Osteoblast (primary cell): Measurements from ENCODE around the gene EDEM1. TPM values are rescaled to one million over a fixed set of nuclear protein-coding genes. Genes with fewer than 3 reads are reported as not detected.

Experiments
- DNase-seq: peaks from one replicate; pipeline ENCODE4 v3.0.0; 2011; ENCODE audit warnings: low spot score, mixed read lengths; ENCODE audit not compliant: insufficient read length; ENCODE audit errors: missing footprints
- H2AFZ ChIP-seq: 2 replicates; pipeline ENCODE4 v1.6.0; 2011; ENCODE audit warnings: mild to moderate bottlenecking, low read length
- H3K27ac ChIP-seq: 2 replicates; pipeline ENCODE4 v1.5.1; 2011; ENCODE audit warnings: mild to moderate bottlenecking, low read depth, low read length, moderate library complexity
- H3K27me3 ChIP-seq: 2 replicates; pipeline ENCODE4 v1.6.0; 2012; ENCODE audit warnings: mild to moderate bottlenecking, control low read depth, inconsistent platforms, low read length, moderate library complexity; ENCODE audit not compliant: insufficient read depth
- H3K36me3 ChIP-seq: 2 replicates; pipeline ENCODE4 v1.5.1; 2011; ENCODE audit warnings: mild to moderate bottlenecking, low read length, control low read depth, moderate library complexity; ENCODE audit not compliant: insufficient read depth
- H3K4me1 ChIP-seq: 2 replicates; pipeline ENCODE4 v1.5.1; 2011; ENCODE audit warnings: mild to moderate bottlenecking, low read length, control low read depth, moderate library complexity; ENCODE audit not compliant: insufficient read depth
- H3K4me2 ChIP-seq: 2 replicates; pipeline ENCODE4 v1.6.0; 2011; ENCODE audit warnings: mild to moderate bottlenecking, low read length; ENCODE audit not compliant: insufficient read depth
- H3K4me3 ChIP-seq: fragments of 200-600 bp; sonication (generic); 3 replicates; pipeline ENCODE4 v1.5.1; 2012; ENCODE audit warnings: mild to moderate bottlenecking, low read length, inconsistent platforms; ENCODE audit not compliant: insufficient read depth
- H3K79me2 ChIP-seq: 2 replicates; pipeline ENCODE4 v1.6.0; 2012; ENCODE audit warnings: mild to moderate bottlenecking, low read length, control low read depth, inconsistent platforms; ENCODE audit not compliant: insufficient read depth
- H3K9me3 ChIP-seq: 2 replicates; pipeline ENCODE4 v1.5.1; 2011; ENCODE audit warnings: low read depth, low read length, control low read depth
- H4K20me1 ChIP-seq: 2 replicates; pipeline ENCODE4 v1.6.0; 2012; ENCODE audit warnings: mild to moderate bottlenecking, low read length, control low read depth; ENCODE audit not compliant: insufficient read depth
- total RNA-seq: library from RNA; depleted of rRNA; stranded (reverse); fragments of >200 nt; gene quantifications from 2 replicates; pipeline ENCODE4 v1.2.3, GENCODE V29; 2012
- TF ChIP-seq, protein P1 (sequence below): IDR thresholded peaks from 2 replicates; pipeline ENCODE4 v1.5.1; 2011; ENCODE audit warnings: mild to moderate bottlenecking, low read depth, low read length, moderate library complexity; ENCODE audit errors: extremely low read depth

The EDEM1 gene
- total RNA-seq, 1 donor, result 38.7 TPM

DNA sequence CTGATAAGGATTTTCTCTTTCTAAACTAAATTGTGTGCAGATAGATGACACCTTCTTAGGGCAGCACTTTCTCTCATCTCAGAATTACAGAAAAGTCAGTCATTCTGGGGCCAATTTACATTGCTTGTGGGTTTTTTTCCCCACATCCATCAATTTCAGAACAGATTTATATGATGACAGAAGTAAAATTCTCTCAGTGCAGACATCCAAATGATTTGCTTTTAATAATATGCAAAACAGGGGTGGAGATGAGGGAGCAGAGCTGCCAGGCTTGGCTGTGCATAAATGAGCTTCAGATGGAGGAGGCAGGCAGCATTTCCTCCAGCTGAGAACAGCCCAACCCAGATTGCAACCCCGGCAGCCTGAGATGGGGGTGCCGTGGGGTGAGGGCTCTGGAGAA, 44.0 kb downstream of the EDEM1 start:
- TF ChIP-seq, protein P1, sequence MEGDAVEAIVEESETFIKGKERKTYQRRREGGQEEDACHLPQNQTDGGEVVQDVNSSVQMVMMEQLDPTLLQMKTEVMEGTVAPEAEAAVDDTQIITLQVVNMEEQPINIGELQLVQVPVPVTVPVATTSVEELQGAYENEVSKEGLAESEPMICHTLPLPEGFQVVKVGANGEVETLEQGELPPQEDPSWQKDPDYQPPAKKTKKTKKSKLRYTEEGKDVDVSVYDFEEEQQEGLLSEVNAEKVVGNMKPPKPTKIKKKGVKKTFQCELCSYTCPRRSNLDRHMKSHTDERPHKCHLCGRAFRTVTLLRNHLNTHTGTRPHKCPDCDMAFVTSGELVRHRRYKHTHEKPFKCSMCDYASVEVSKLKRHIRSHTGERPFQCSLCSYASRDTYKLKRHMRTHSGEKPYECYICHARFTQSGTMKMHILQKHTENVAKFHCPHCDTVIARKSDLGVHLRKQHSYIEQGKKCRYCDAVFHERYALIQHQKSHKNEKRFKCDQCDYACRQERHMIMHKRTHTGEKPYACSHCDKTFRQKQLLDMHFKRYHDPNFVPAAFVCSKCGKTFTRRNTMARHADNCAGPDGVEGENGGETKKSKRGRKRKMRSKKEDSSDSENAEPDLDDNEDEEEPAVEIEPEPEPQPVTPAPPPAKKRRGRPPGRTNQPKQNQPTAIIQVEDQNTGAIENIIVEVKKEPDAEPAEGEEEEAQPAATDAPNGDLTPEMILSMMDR, result no peak
- Histone ChIP-seq H3K27me3 (peaks cover 19% of the 10 kb centered on the region), H3K9me3 (no peaks in the 10 kb centered on the region), H3K4me2 (no peak overlapping the region), H3K36me3 (no peaks in the 10 kb centered on the region), H3K4me3 (no peak overlapping the region), H4K20me1 (no peaks in the 10 kb centered on the region), H2AFZ (no peak overlapping the region), H3K4me1 (no peaks in the 10 kb centered on the region), H3K79me2 (no peaks in the 10 kb centered on the region), H3K27ac (no peak overlapping the region)
- no peak for DNase-seq

DNA sequence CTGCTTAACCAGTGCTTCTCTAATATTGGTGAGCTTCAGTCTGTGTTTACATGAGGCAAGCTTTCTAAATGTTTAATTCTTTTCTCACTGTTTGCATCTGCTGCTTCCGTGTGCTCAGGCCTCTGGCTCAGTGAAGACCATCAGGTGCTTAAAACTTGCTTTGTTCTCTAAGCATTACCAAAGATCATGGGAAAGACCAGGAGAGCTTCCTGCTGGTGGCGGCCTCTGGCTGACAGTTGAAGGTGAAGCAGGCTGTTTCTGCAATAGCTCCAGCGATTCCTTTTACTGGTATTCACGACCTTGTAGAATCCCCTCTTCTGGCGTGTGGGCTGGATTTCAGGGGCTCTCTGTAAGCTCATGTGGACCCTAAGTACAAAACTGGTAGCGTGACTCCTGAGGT, 45.1 kb downstream of the EDEM1 start:
- DNase-seq, result no peak
- H4K20me1 ChIP-seq, result no peaks in the 10 kb centered on the region
- no peaks in the 10 kb centered on the region for H3K9me3 ChIP-seq
- no peaks in the 10 kb centered on the region for H3K36me3 ChIP-seq
- no peak overlapping the region for H3K4me3 ChIP-seq
- no peak overlapping the region for H3K27ac ChIP-seq
- H3K27me3 ChIP-seq, result peaks cover 19% of the 10 kb centered on the region
- H3K4me1 ChIP-seq, result no peaks in the 10 kb centered on the region
- TF ChIP-seq, protein P1, result peak; percentile 6
- no peak overlapping the region for H2AFZ ChIP-seq
- no peak overlapping the region for H3K4me2 ChIP-seq
- no peaks in the 10 kb centered on the region for H3K79me2 ChIP-seq

DNA sequence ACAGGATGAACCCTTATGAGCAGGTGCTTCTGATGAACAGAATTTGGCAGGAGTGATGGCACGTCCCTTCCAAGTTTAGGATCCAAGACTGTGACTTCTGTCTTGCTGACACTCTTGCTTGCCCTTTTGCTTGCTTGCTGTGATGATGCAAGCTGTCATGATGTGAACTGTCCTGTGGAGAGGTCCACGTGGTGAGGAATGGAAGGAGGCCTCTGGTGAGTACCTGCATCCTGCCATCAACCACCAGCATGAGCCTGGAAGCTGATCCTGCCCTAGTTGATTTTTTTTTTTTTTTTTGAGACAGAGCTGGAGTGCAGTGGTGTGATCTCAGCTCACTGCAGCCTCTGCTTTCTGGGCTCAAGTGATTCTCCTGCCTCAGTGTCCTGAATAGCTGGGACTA, 45.5 kb downstream of the EDEM1 start:
- Histone ChIP-seq H3K27me3 (peaks cover 17% of the 10 kb centered on the region), H3K4me3 (no peak overlapping the region), H3K9me3 (no peaks in the 10 kb centered on the region), H3K36me3 (no peaks in the 10 kb centered on the region), H3K4me2 (no peak overlapping the region), H3K4me1 (no peaks in the 10 kb centered on the region), H4K20me1 (no peaks in the 10 kb centered on the region), H2AFZ (no peak overlapping the region), H3K27ac (no peak overlapping the region), H3K79me2 (no peaks in the 10 kb centered on the region)
- TF ChIP-seq, protein P1, result no peak
- DNase-seq, result no peak

DNA sequence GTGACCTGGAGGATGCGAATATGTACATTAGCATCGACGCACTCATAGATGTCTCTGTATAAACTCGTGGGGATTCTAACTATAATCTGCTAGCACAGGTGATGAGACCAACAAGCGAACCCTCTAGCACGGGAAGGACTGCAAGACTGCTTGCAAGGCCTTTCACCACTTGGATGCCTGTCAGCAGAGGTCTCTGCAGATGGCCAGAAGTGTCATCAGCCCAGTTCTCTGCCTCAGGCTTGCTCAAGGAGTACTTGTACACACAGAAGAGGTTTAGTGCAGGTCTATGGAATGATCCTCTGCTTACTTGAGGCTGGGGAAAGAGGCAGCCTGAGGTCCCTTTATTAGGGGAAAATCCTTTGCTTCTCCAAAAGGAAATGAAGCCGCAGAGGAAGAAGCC, 48.1 kb downstream of the EDEM1 start:
- H3K4me1 ChIP-seq, result no peaks in the 10 kb centered on the region

More for the DNA sequence above, 48.1 kb downstream of the EDEM1 start:
- Histone ChIP-seq H3K36me3 (no peaks in the 10 kb centered on the region), H3K27me3 (peaks cover 8% of the 10 kb centered on the region), H3K4me3 (no peak overlapping the region), H3K4me2 (no peak overlapping the region), H2AFZ (no peak overlapping the region), H3K27ac (no peak overlapping the region), H3K9me3 (no peaks in the 10 kb centered on the region), H4K20me1 (no peaks in the 10 kb centered on the region), H3K79me2 (no peaks in the 10 kb centered on the region)
- TF ChIP-seq, protein P1, result no peak
- no peak for DNase-seq
